Stimulated activated CD4-positive, alpha-beta T cell treated with anti-CD3 and anti-CD28 coated beads, Interleukin-15, amount 100 ng/mL, for 1 hour (primary cell): ENCODE data around the gene TNFRSF13B.
"Not testable (repeated sequence)": the region's sequence is repeated elsewhere in the genome, so short reads cannot be mapped to it uniquely, and the experiment has no call there.

ENCODE experiments used
- DNase-seq, 2 donors: peaks; one replicate each; pipeline ENCODE4 v3.0.0-alpha.2; 2020; ENCODE audit warnings: low read depth in 1 of 2, low spot score in 1 of 2

The TNFRSF13B gene

GRCh38 chr17:16987066-16987829 is 15.3 kb upstream of the TNFRSF13B start:
- DNase-seq, result no peak

- DNase-seq, result no peak
Measured at GRCh38 chr17:16986391-16986790, 14.5 kb upstream of the TNFRSF13B start.

DNA sequence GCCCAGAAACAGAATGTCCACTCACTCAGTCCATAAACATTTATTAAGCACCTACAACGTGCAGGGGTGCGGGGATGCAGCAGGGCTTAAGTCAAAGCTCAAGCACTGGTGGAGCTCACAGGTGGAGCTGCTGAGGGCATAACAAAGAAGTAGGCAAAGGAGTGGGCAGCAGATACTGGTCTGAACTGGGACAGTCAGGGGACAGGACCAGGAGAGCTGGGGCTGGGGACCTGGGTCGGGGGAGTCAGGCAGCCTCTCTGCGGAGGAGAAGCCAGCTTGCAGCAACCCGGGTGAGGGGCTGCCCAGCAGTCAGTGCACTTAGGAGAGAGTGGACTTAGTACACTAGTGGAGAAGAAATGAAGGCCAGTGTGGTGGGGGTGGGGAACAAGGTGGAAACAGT is 10.0 kb upstream of the TNFRSF13B start:
- no peak for DNase-seq

DNA sequence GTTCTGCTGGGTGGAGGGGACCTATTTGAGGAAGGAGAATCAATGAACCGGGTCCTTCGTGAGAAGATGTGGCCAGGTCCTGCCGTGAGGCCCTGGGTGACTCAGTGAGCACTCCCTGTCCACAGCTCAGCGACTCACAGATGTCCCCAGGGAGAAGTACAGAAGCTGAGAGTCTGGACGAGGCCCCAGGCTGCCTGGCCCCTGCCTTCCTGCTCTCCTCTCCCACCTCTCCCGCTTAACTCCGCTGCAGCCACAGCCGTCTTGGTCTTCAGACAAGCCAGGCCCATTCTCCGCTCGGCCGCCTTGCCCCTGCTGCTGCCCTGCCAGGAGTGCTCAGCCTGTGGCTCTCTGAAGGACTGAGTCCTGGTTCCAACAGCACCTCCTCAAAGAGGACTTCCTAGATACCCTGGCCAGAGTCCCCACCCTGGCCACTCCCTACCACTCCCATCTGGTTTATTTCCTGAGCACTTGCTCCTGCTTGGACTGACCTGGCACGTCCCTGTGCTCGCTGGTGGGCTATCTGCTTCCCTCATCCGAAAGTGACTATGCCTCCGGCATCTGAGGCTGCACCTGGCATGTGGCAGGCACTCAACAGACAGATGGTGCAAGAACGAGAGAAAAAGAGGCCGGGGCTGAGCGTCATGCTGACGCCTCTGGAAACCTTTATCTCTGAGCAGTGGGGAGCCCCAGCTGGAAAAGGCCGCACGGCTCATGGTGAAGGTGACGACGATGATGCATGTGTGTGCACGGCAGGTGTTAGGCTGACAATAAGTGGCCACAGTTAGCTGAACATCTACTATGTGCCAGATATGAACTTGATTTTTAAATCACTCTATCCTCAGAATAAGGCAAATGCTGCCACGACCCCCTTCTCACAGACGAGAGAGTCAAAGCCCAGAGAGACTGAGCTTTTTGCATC is 9.2 kb upstream of the TNFRSF13B start:
- no peak for DNase-seq

- no peak for DNase-seq
Measured at GRCh38 chr17:16980061-16980460, 8.1 kb upstream of the TNFRSF13B start.

DNA sequence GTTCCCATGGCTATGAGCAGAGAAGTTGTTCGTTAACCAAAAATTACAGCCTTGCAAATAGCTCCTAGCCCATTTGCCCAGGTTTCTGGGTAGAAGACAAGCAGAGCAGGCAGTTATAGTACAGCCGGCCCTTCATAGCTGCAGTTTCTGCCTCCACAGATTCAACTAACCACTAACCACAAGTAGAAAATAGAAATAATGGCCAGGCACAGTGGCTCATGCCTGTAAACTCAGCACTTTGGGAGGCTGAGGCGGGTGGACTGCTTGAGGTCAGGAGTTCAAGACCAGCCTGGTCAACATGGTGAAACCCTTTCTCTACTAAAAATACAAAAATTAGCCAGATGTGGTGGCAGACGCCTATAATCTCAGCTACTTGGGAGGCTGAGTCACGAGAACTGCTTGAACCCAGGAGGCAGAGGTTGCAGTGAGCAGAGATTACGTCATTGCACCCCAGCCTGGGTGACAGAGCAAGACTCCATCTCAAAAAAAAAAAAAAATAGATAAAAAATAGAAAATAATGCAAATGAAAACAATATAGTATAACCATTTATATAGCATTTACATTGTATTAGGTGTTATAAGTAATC is 7.4 kb upstream of the TNFRSF13B start:
- not testable (repeated sequence) for DNase-seq

GRCh38 chr17:16977932-16978331 is 6.0 kb upstream of the TNFRSF13B start:
- DNase-seq, result no peak

GRCh38 chr17:16976725-16977550 is 5.0 kb upstream of the TNFRSF13B start:
- no peak for DNase-seq

GRCh38 chr17:16975744-16976625 is 4.1 kb upstream of the TNFRSF13B start:
- no peak for DNase-seq

DNA sequence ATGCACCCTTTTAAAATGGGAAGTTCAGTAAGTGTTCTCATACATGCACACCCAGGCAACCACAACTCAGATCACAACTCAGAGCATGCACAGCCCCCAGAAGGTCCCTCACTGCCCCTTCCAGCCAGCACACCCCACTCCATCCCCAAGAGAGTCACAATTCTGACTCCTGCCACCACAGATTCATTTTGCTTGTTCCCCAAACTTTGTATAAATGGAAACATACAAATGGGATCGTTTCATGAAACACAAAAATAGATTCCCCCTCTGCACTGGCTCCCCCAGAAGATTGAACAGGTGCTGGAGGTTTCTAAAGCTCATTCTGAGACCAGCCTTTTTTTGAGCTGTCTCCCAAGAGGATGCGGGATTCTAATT is 3.3 kb upstream of the TNFRSF13B start:
- DNase-seq, result no peak

DNA sequence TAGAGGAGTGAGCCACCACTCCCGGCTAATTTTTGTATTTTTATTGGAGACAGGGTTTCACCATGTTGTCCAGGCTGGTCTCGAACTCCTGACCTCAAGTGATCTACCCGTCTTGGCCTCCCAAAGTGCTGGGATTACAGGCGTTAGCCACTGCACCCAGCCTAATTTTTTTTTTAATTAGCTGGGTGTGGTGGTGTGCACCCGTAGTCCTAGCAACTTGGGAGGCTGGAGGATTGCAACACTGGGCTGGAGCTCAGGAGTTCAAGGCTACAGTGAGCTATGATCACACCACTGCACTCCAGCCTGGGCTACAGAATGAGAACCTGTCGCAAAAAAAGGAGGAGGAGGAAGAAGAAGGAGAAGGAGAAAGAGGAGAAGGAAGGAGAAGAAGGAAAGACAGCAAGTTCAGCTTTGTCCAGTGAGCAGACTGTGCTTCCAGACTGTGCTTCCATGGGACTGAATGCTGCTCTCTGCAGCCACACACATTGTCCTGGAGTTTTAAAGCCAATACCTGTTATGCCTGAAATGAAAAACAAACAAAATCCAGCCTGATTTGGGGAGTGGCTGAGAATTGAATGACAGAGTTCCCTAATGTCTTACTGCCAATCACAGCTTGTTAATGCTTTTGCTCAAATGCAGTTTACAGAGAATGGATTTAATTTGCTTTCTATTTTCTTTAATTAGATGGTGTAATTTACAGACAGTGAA is 2.8 kb upstream of the TNFRSF13B start:
- DNase-seq, result no peak

DNA sequence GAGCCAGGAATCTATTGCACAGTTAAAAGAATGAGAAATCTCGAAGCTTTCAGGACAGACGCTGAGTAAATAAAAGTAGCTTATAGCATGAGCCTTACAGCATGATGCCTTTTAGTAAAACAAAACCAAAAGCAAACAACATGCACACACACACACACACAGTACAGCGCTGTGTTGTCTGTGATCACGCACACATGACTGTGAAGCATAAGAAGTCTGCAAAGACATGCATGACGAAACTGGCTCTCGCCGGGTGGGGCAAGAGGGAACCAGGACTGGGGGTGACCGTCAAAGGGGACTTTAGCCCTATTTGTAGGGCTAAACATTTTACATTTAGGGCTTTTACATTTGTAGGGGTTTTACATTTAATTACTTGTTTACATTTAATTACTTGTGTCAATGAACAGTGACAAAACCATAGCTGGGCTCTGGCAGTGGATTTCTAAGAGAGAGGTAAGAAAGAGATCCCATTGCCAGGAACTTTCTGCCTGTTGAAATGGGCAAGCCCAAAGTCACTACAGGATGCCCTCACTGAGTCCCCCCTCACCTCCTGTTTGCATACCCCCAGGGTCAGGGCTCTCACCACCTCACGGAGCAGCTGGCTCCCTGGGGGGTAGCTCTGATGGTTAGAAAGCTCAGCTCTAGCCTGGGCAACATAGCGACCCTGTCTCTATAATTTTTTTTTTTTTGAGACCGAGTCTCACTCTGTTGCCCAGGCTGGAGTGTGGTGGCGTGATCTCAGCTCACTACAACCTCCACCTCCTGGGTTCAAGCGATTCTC is 2.0 kb upstream of the TNFRSF13B start:
- no peak for DNase-seq

GRCh38 chr17:16973043-16973442 is 1.1 kb upstream of the TNFRSF13B start:
- DNase-seq, result not testable (repeated sequence)

- DNase-seq, result no peak
Measured at GRCh38 chr17:16972346-16972745, 428 bp upstream of the TNFRSF13B start.

DNA sequence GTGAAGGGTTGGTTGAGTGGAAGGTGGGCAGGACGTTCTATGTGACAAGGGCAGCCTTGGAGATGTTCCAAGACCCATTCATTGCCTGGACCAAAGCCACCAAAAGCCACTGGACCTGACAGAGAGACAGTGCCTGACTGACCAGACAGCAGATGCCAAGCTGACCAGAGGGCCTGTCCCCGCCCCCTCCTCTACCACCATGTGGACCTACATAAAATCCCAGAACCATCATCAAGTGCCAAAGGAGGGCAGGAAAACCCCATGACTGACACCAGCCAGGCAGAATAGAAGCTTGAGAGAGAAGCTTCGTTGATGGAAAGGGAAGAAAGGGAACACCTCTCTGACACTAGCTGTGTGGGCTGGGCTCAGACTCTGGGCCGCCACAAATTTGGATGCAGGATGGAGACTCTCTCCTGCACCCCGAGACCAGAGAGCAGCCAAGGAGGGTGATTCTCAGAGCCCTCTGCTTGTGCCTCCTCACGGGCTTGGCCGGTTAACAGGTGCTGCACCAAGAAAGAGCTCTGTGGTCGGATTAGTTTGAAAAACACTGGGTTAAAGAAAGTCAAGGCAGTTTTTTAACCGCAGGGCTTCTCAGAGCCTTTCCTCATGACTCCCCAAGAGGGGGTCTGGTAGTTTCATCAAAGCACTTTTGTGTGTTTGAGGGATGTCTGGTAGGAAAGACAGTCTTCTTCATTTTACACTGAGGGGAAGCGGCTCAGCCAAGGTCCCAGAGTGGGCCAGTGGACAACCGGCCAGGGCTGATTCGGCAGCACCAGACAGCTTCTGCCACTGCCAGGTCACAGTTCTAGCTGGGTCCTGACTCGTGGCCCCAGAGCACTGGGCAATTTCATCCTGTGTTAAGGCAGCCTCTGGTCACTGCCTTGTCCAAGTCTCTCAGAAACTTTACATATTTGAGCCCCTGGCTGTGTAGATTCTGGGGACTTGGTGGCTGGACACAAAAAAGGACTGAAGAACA is 1.7 kb downstream of the TNFRSF13B start:
- DNase-seq, result no peak

- DNase-seq, result no peak
Measured at GRCh38 chr17:16968786-16969185, 3.1 kb downstream of the TNFRSF13B start.

DNA sequence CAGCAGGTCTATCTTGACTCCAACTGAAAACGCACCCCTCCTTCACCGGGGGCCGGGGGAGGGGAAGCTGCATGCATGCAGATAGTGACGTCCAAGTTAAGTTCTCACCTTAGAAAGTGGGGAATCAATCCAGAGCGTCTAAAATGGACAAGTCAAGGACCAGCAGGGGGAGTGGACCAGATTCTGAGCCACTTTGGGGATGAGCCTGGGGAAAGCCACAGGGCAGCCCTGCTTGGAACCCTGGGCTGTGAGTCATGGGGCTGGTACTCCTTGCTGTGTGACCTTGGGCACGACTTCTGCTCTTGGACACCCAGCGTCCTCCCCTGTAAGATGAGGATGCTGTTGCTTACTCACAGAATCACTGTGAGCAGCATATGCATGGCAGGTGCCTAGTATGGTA is 9.1 kb downstream of the TNFRSF13B start:
- DNase-seq, result no peak

- DNase-seq, result no peak
Measured at GRCh38 chr17:16961792-16962191, 10.1 kb downstream of the TNFRSF13B start.
